Ishikawa (cell line): ENCODE data around the gene FAM3C.

Source experiments
- CEBPB ChIP-seq: IDR thresholded peaks from 2 replicates; pipeline ENCODE4 v1.6.1; 2012
- CREB1 ChIP-seq: IDR thresholded peaks from 2 replicates; pipeline ENCODE4 v1.6.1; 2012; ENCODE audit warnings: low read depth
- EGR1 ChIP-seq: IDR thresholded peaks from 2 replicates; pipeline ENCODE4 v1.6.1; 2012
- EP300 ChIP-seq: IDR thresholded peaks from 2 replicates; pipeline ENCODE4 v1.6.1; 2012; ENCODE audit warnings: borderline replicate concordance
- FOXM1 ChIP-seq: IDR thresholded peaks from 2 replicates; pipeline ENCODE4 v1.6.1; 2012; ENCODE audit warnings: low read depth, borderline replicate concordance
- MAX ChIP-seq: IDR thresholded peaks from 2 replicates; pipeline ENCODE4 v1.6.1; 2012
- NFIC ChIP-seq: IDR thresholded peaks from 2 replicates; pipeline ENCODE4 v1.6.1; 2012
- RAD21 ChIP-seq: IDR thresholded peaks from 2 replicates; pipeline ENCODE4 v1.6.1; 2012; ENCODE audit warnings: low read depth
- REST ChIP-seq: IDR thresholded peaks from 2 replicates; pipeline ENCODE4 v1.6.1; 2012; ENCODE audit warnings: low read depth, mild to moderate bottlenecking
- TAF1 ChIP-seq: IDR thresholded peaks from 2 replicates; pipeline ENCODE4 v1.6.1; 2012; ENCODE audit warnings: low read depth, mild to moderate bottlenecking
- TCF12 ChIP-seq: IDR thresholded peaks from 2 replicates; pipeline ENCODE4 v1.6.1; 2012; ENCODE audit warnings: low read depth
- USF1 ChIP-seq: IDR thresholded peaks from 2 replicates; pipeline ENCODE4 v1.6.1; 2012
- YY1 ChIP-seq: IDR thresholded peaks from 2 replicates; pipeline ENCODE4 v1.6.1; 2012; ENCODE audit warnings: low read depth
- ZBTB7A ChIP-seq: IDR thresholded peaks from 2 replicates; pipeline ENCODE4 v1.6.1; 2012; ENCODE audit warnings: low read depth

GRCh38 chr7:121384265-121384664 lies 11.8 kb downstream of the FAM3C start:
- TF ChIP-seq TAF1: no peak
- no peak for TF ChIP-seq RAD21
- TF ChIP-seq CEBPB: no peak
- no peak for TF ChIP-seq REST
- no peak for TF ChIP-seq ZBTB7A
- TF ChIP-seq EP300: no peak
- TF ChIP-seq USF1: no peak
- no peak for TF ChIP-seq CREB1
- no peak for TF ChIP-seq MAX
- TF ChIP-seq TCF12: no peak
- no peak for TF ChIP-seq EGR1
- TF ChIP-seq FOXM1: no peak
- TF ChIP-seq YY1: no peak
- no peak for TF ChIP-seq NFIC
